HEK293 (cell line): ENCODE measurements around the gene LDHAL6B.

Experiments
- CTCF ChIA-PET: fragments of 350-600 bp; formaldehyde crosslinking; extraction: SDS; loops from one replicate; lab custom pipeline; 2021; ENCODE audit warnings: antibody characterized with exemption; lab: Yijun Ruan, JAX
- POLR2A ChIA-PET: fragments of 300-600 bp; formaldehyde crosslinking; extraction: SDS; loops from one replicate; lab custom pipeline; 2020; ENCODE audit warnings: antibody characterized with exemption, inconsistent platforms; lab: Yijun Ruan, JAX
- H3K27ac ChIP-seq: fragments of 200-500 bp; sonication (Bioruptor generic); 2 replicates; pipeline ENCODE4 v1.5.1; 2014; ENCODE audit warnings: low read depth, low read length, control low read depth, inconsistent platforms; ENCODE audit errors: extremely low read depth
- H3K36me3 ChIP-seq, 2 experiments: fragments of 200-500 bp in 1 of 2; sonication (Bioruptor generic) in 1 of 2; 1 replicate in 1 of 2; 2 replicates in 1 of 2; pipeline ENCODE4 v1.5.1; 2014 to 2017; ENCODE audit warnings: inconsistent platforms in 2 of 2, low read length in 2 of 2; ENCODE audit not compliant: control insufficient read depth in 2 of 2, insufficient read depth in 1 of 2
- H3K4me1 ChIP-seq: fragments of 200-500 bp; sonication (Bioruptor generic); 2 replicates; pipeline ENCODE4 v1.5.1; 2014; ENCODE audit warnings: mild to moderate bottlenecking, low read length, inconsistent platforms; ENCODE audit not compliant: control insufficient read depth, insufficient read depth
- H3K4me3 ChIP-seq: 2 replicates; pipeline ENCODE4 v1.5.1; 2011; ENCODE audit warnings: low read depth, mild to moderate bottlenecking, control low read depth, low read length, moderate library complexity
- H3K9me3 ChIP-seq: fragments of 200-500 bp; sonication (Bioruptor generic); 2 replicates; pipeline ENCODE4 v1.5.1; 2014; ENCODE audit warnings: low read depth, low read length, inconsistent platforms; ENCODE audit not compliant: control insufficient read depth, insufficient read depth
- GLI2 ChIP-seq: fragments of 450-650 bp; formaldehyde crosslinking; IDR thresholded peaks from 2 replicates; pipeline ENCODE4; 2017; ENCODE audit warnings: missing biosample characterization, missing genetic modification characterization, low read depth, borderline replicate concordance
- PRDM4 ChIP-seq: fragments of 450-650 bp; formaldehyde crosslinking; IDR thresholded peaks from 2 replicates; pipeline ENCODE4 v1.5.1; 2017; ENCODE audit warnings: missing biosample characterization, missing genetic modification characterization
- RBAK ChIP-seq: fragments of 450-650 bp; formaldehyde crosslinking; IDR thresholded peaks from 2 replicates; pipeline ENCODE4 v1.5.1; 2016; ENCODE audit warnings: missing biosample characterization, missing genetic modification characterization
- WT1 ChIP-seq: fragments of 450-650 bp; formaldehyde crosslinking; IDR thresholded peaks from 2 replicates; pipeline ENCODE4 v1.5.1; 2016; ENCODE audit warnings: missing biosample characterization, missing genetic modification characterization
- ZBTB11 ChIP-seq: fragments of 450-650 bp; formaldehyde crosslinking; conservative IDR thresholded peaks from 2 replicates; pipeline ENCODE4 v1.5.1; 2016; ENCODE audit warnings: low read depth, missing biosample characterization, missing genetic modification characterization
- ZBTB26 ChIP-seq: fragments of 450-650 bp; formaldehyde crosslinking; optimal IDR thresholded peaks from 2 replicates; pipeline ENCODE3; 2016; ENCODE audit warnings: missing biosample characterization, mild to moderate bottlenecking, missing genetic modification characterization
- ZBTB8A ChIP-seq: fragments of 450-650 bp; formaldehyde crosslinking; IDR thresholded peaks from 2 replicates; pipeline ENCODE4 v1.5.1; 2016; ENCODE audit warnings: missing biosample characterization, missing genetic modification characterization
- ZFHX2 ChIP-seq: fragments of 450-650 bp; formaldehyde crosslinking; conservative IDR thresholded peaks from 2 replicates; pipeline ENCODE4 v1.5.1; 2016; ENCODE audit warnings: missing biosample characterization, missing genetic modification characterization
- ZFP69B ChIP-seq: fragments of 450-650 bp; formaldehyde crosslinking; IDR thresholded peaks from 2 replicates; pipeline ENCODE4 v1.5.1; 2016; ENCODE audit warnings: missing biosample characterization, missing genetic modification characterization
- ZNF10 ChIP-seq: fragments of 450-650 bp; formaldehyde crosslinking; IDR thresholded peaks from 2 replicates; pipeline ENCODE4 v1.5.1; 2017; ENCODE audit warnings: missing biosample characterization, missing genetic modification characterization
- ZNF148 ChIP-seq: fragments of 450-650 bp; formaldehyde crosslinking; IDR thresholded peaks from 2 replicates; pipeline ENCODE4 v1.5.0; 2017; ENCODE audit warnings: missing biosample characterization, missing genetic modification characterization, borderline replicate concordance
- ZNF175 ChIP-seq: fragments of 450-650 bp; formaldehyde crosslinking; IDR thresholded peaks from 2 replicates; pipeline ENCODE4 v1.5.1; 2016; ENCODE audit warnings: missing biosample characterization, missing genetic modification characterization
- ZNF211 ChIP-seq: fragments of 450-650 bp; formaldehyde crosslinking; IDR thresholded peaks from 2 replicates; pipeline ENCODE4 v1.5.1; 2016; ENCODE audit warnings: low read depth, missing biosample characterization, missing genetic modification characterization
- ZNF248 ChIP-seq: fragments of 450-650 bp; formaldehyde crosslinking; IDR thresholded peaks from 2 replicates; pipeline ENCODE4 v1.5.1; 2017; ENCODE audit warnings: missing biosample characterization, missing genetic modification characterization
- ZNF335 ChIP-seq: fragments of 450-650 bp; formaldehyde crosslinking; conservative IDR thresholded peaks from 2 replicates; pipeline ENCODE4 v1.5.1; 2016; ENCODE audit warnings: missing biosample characterization, missing genetic modification characterization
- ZNF354C ChIP-seq: fragments of 450-650 bp; formaldehyde crosslinking; IDR thresholded peaks from 2 replicates; pipeline ENCODE4 v1.5.1; 2016; ENCODE audit warnings: missing biosample characterization, missing genetic modification characterization, low read depth, borderline replicate concordance
- ZNF404 ChIP-seq: fragments of 450-650 bp; formaldehyde crosslinking; IDR thresholded peaks from 2 replicates; pipeline ENCODE4 v1.5.1; 2017; ENCODE audit warnings: missing biosample characterization, missing genetic modification characterization
- ZNF416 ChIP-seq: fragments of 450-650 bp; formaldehyde crosslinking; IDR thresholded peaks from 2 replicates; pipeline ENCODE4 v1.5.1; 2016; ENCODE audit warnings: missing biosample characterization, missing genetic modification characterization
- ZNF488 ChIP-seq: fragments of 450-650 bp; formaldehyde crosslinking; IDR thresholded peaks from 2 replicates; pipeline ENCODE4 v1.5.1; 2016; ENCODE audit warnings: missing biosample characterization, missing genetic modification characterization
- ZNF501 ChIP-seq: fragments of 450-650 bp; formaldehyde crosslinking; IDR thresholded peaks from 2 replicates; pipeline ENCODE4 v1.5.1; 2016; ENCODE audit warnings: missing biosample characterization, missing genetic modification characterization
- ZNF585B ChIP-seq: fragments of 450-650 bp; formaldehyde crosslinking; IDR thresholded peaks from 2 replicates; pipeline ENCODE4 v1.5.1; 2016; ENCODE audit warnings: missing biosample characterization, missing genetic modification characterization
- ZNF626 ChIP-seq: fragments of 450-650 bp; sonication (Bioruptor Pico); formaldehyde crosslinking; IDR thresholded peaks from 2 replicates; pipeline ENCODE4 v1.5.1; 2018; ENCODE audit warnings: missing biosample characterization, missing genetic modification characterization, inconsistent platforms
- ZNF692 ChIP-seq: fragments of 450-650 bp; formaldehyde crosslinking; IDR thresholded peaks from 2 replicates; pipeline ENCODE4 v1.5.1; 2016; ENCODE audit warnings: missing biosample characterization, missing genetic modification characterization
- ZSCAN30 ChIP-seq: fragments of 450-650 bp; IDR thresholded peaks from 2 replicates; pipeline ENCODE4 v1.5.1; 2018; ENCODE audit warnings: missing biosample characterization, mild to moderate bottlenecking, missing genetic modification characterization, moderate library complexity
- ZXDB ChIP-seq: fragments of 450-650 bp; formaldehyde crosslinking; IDR thresholded peaks from 2 replicates; pipeline ENCODE4 v1.5.1; 2016; ENCODE audit warnings: missing biosample characterization, missing genetic modification characterization

LDHAL6B gene

GRCh38 chr15:59177317-59177660 is 29.4 kb upstream of the LDHAL6B start:
- ChIA-PET CTCF (interaction anchor here (0.7 to 1.0 kb wide), 3 partner anchors 15 to 316 kb away, joined by 3 to 4 read pairs (median 3); no protein-coding TSS in a partner anchor), POLR2A (no interaction called here)
- TF ChIP-seq ZBTB8A (tag by site-specific recombination) (no peak), ZNF148 (tag by site-specific recombination) (no peak), ZXDB (no peak), ZFHX2 (no peak), ZBTB26 (no peak), ZNF211 (tag by site-specific recombination) (no peak), ZNF501 (tag by site-specific recombination) (no peak), ZNF585B (no peak), ZNF692 (tag by site-specific recombination) (no peak), ZNF175 (no peak), PRDM4 (tag by site-specific recombination) (no peak), ZNF626 (tag by site-specific recombination) (no peak), ZNF248 (tag by site-specific recombination) (no peak), ZNF354C (tag by site-specific recombination) (no peak), ZNF416 (tag by site-specific recombination) (no peak), RBAK (tag by site-specific recombination) (no peak)
- Histone ChIP-seq H3K4me1 (no peaks in the 10 kb centered on the region), H3K36me3 (no peaks in the 10 kb centered on the region; a peak in 1 of 3 replicates), H3K4me3 (no peak overlapping the region), H3K27ac (no peak overlapping the region), H3K9me3 (no peaks in the 10 kb centered on the region)

- H3K27ac ChIP-seq = no peak overlapping the region
- CTCF ChIA-PET = interaction anchor here (1.0 kb wide), 1 partner anchor 16 kb away, joined by 4 read pairs; no protein-coding TSS in a partner anchor
- H3K4me3 ChIP-seq = no peak overlapping the region
- no peaks in the 10 kb centered on the region for H3K4me1 ChIP-seq
- POLR2A ChIA-PET = no interaction called here
- no peaks in the 10 kb centered on the region; a peak in 1 of 3 replicates for H3K36me3 ChIP-seq
- no peaks in the 10 kb centered on the region for H3K9me3 ChIP-seq
- TF ChIP-seq ZXDB = no peak
- no peak for TF ChIP-seq ZNF10
- no peak for TF ChIP-seq ZBTB11
- TF ChIP-seq ZFP69B = no peak
- no peak for TF ChIP-seq ZNF404 (tag by site-specific recombination)
- no peak for TF ChIP-seq ZNF335 (tag by site-specific recombination)
- TF ChIP-seq ZSCAN30 (tag by site-specific recombination) = no peak
- TF ChIP-seq WT1 (tag by site-specific recombination) = no peak
- no peak for TF ChIP-seq GLI2 (tag by site-specific recombination)
- no peak for TF ChIP-seq ZNF488 (tag by site-specific recombination)
These were observed 28.4 kb upstream of the LDHAL6B start for GRCh38 chr15:59178151-59178695.
